ENCODE measurements around the gene TIMM50. TPM values are rescaled to one million over a fixed set of nuclear protein-coding genes. Genes with fewer than 3 reads are reported as not detected.
A peak's percentile ranks its signal among the peaks of the same experiment; 100 is the strongest.

The TIMM50 gene
- total RNA-seq, 1 donor from 2014 or later, result 65.3 TPM

DNA sequence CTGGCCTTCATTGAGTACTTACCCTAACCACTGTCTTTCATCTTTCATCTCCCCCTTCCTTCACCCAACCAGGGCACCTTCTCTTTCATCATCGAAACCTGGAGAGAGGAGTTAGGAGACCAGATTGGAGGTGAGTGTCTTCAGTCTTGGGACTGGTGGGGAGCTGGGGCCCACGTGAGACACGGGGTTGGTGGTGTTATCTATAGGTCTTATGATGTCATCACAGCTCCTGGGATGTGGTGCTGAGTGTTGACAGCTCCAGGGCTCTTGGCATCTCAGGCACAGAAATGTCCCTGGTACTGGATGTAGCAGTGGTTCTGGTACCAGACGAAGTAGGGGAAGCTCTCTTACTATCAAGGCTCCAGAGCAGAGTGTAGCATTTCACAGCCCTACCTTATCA lies 19.9 kb downstream of the TIMM50 start:
- Histone ChIP-seq H3K9me3 (no peaks in the 10 kb centered on the region), H3K4me1 (peaks cover 25% of the 10 kb centered on the region), H3K27ac (no peak overlapping the region), H3K27me3 (peaks cover 4% of the 10 kb centered on the region), H3K4me3 (no peak overlapping the region), H3K36me3 (no peaks in the 10 kb centered on the region)
- DNase-seq (ENCODE audit: extremely low spot score in 2 of 2), result no peak
- TF ChIP-seq POLR2A (IDR thresholded peaks at IDR 0.05) (no peak), POLR2AphosphoS5 (IDR thresholded peaks at IDR 0.05; ENCODE audit: insufficient read depth in 1 of 2, low read depth in 1 of 2) (no peak)
- TF ChIP-seq, protein P1, sequence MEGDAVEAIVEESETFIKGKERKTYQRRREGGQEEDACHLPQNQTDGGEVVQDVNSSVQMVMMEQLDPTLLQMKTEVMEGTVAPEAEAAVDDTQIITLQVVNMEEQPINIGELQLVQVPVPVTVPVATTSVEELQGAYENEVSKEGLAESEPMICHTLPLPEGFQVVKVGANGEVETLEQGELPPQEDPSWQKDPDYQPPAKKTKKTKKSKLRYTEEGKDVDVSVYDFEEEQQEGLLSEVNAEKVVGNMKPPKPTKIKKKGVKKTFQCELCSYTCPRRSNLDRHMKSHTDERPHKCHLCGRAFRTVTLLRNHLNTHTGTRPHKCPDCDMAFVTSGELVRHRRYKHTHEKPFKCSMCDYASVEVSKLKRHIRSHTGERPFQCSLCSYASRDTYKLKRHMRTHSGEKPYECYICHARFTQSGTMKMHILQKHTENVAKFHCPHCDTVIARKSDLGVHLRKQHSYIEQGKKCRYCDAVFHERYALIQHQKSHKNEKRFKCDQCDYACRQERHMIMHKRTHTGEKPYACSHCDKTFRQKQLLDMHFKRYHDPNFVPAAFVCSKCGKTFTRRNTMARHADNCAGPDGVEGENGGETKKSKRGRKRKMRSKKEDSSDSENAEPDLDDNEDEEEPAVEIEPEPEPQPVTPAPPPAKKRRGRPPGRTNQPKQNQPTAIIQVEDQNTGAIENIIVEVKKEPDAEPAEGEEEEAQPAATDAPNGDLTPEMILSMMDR (IDR thresholded peaks at IDR 0.05), result no peak
- intact Hi-C loops (cut with DNase I), result no loop called here

DNA sequence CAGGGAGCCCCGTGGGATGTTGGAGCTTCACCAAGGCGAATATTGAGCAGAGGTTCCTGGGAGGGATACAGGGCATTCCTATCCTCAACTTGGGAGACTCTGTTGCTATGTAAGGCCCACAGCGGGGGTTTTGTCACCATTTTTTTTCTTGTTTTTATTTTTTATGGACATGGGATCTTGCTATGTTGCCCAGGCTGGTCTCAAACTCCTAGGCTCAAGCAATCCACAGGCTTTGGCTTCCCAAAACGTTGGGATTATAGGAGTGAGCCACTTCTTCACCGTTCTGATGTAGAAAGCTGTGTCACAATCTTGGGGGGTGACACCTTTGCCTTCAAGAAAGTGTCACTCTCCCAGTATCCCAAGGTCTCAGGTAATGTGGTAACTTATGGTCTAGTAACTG lies 20.7 kb downstream of the TIMM50 start:
- intact Hi-C loops (cut with DNase I), result no loop called here
- Histone ChIP-seq H3K4me1 (peaks cover 25% of the 10 kb centered on the region), H3K27ac (no peak overlapping the region), H3K4me3 (no peak overlapping the region), H3K9me3 (no peaks in the 10 kb centered on the region), H3K36me3 (no peaks in the 10 kb centered on the region), H3K27me3 (peaks cover 4% of the 10 kb centered on the region)
- no peak for DNase-seq (ENCODE audit: extremely low spot score in 2 of 2)
- TF ChIP-seq POLR2AphosphoS5 (IDR thresholded peaks at IDR 0.05; ENCODE audit: insufficient read depth in 1 of 2, low read depth in 1 of 2), result no peak
- TF ChIP-seq POLR2A (IDR thresholded peaks at IDR 0.05), result no peak
- TF ChIP-seq, protein P1 (IDR thresholded peaks at IDR 0.05), result no peak

DNA sequence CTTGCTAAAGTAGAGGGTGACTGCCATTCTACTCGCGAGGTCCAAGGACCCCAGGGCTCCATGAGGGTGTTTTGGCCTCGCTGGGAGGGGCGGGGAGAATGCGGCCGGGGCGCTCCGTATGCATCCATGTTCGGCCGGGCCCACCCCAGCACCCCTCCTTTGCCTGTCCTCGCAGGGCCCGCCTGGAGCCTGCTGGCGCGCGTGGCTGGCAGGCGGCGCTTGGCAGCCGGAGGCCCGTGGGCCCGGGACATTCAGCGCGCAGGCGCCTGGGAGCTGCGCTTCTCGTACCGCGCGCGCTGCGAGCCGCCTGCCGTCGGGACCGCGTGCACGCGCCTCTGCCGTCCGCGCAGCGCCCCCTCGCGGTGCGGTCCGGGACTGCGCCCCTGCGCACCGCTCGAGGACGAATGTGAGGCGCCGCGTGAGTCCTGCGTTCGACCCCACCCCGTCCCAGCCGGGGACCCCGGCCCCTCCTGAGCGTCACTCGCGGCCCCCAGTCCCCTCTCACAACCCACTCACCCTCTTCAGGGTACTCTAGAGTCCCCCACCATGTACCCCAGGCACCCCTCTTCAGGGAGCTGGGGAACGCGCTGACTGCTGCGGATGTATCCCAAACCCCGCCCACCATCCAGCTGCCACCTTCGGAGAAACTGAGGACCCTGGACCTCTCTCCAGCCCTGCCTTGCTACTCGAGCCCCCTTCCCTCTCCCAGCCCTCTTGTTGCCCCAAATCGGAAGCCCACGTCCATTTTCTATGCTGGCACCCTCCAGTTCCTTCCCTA lies 22.2 kb downstream of the TIMM50 start:
- Histone ChIP-seq H3K4me3 (peak overlapping the region in 1 of 2 donors; percentile 13), H3K4me1 (peaks cover 30% of the 10 kb centered on the region), H3K9me3 (no peaks in the 10 kb centered on the region), H3K36me3 (no peaks in the 10 kb centered on the region), H3K27ac (no peak overlapping the region), H3K27me3 (peaks cover 8% of the 10 kb centered on the region)
- intact Hi-C loops (cut with DNase I), result no loop called here
- DNase-seq (ENCODE audit: extremely low spot score in 2 of 2), result no peak
- TF ChIP-seq POLR2AphosphoS5 (IDR thresholded peaks at IDR 0.05; ENCODE audit: insufficient read depth in 1 of 2, low read depth in 1 of 2), result no peak
- TF ChIP-seq, protein P1 (IDR thresholded peaks at IDR 0.05), result peak; percentile 7 to 69 (median 36)

DNA sequence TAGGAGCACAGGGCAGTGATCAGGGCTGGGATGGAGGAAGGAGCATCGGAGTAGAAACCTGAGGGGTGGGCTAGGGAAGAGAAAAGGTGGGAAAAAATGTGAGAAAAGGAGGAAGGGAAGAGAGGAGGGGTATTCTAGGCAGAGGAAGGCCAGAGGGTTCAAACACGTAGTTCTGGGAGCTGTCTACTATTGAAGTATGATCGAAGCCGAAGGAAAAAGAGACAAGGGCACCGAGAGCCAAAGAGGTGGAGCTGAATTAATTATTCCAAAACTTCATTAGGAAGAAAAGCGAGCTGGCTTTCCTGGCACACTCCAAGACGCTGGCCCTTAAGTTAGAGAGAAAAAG lies 25.9 kb downstream of the TIMM50 start:
- TF ChIP-seq POLR2A (IDR thresholded peaks at IDR 0.05) (no peak), POLR2AphosphoS5 (IDR thresholded peaks at IDR 0.05; ENCODE audit: insufficient read depth in 1 of 2, low read depth in 1 of 2) (no peak)
- TF ChIP-seq, protein P1 (IDR thresholded peaks at IDR 0.05), result no peak
- Histone ChIP-seq H3K4me1 (peaks cover 14% of the 10 kb centered on the region), H3K9me3 (no peaks in the 10 kb centered on the region), H3K27me3 (peaks cover 8% of the 10 kb centered on the region), H3K36me3 (no peaks in the 10 kb centered on the region), H3K27ac (no peak overlapping the region), H3K4me3 (peak overlapping the region in 1 of 2 donors; percentile 40)
- DNase-seq (ENCODE audit: extremely low spot score in 2 of 2), result no peak
- intact Hi-C loops (cut with DNase I), result no loop called here

DNA sequence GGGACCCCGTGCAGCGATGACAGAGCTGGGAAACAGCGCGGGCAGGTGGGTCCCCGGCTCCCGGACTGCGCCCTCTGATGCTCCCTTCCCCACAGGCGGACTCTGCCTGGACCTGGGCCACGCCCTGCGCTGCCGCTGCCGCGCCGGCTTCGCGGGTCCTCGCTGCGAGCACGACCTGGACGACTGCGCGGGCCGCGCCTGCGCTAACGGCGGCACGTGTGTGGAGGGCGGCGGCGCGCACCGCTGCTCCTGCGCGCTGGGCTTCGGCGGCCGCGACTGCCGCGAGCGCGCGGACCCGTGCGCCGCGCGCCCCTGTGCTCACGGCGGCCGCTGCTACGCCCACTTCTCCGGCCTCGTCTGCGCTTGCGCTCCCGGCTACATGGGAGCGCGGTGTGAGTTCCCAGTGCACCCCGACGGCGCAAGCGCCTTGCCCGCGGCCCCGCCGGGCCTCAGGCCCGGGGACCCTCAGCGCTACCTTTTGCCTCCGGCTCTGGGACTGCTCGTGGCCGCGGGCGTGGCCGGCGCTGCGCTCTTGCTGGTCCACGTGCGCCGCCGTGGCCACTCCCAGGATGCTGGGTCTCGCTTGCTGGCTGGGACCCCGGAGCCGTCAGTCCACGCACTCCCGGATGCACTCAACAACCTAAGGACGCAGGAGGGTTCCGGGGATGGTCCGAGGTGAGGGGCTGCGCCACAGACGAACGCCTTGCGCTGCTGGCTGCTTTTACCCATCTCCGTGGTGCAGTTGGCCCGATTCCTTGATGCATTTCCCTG lies 26.5 kb downstream of the TIMM50 start:
- no peak for DNase-seq (ENCODE audit: extremely low spot score in 2 of 2)
- H3K27me3 ChIP-seq, result peaks cover 8% of the 10 kb centered on the region
- H3K4me3 ChIP-seq, result peak overlapping the region; percentile 35 to 40
- no peak overlapping the region for H3K27ac ChIP-seq
- H3K4me1 ChIP-seq, result peaks cover 14% of the 10 kb centered on the region
- H3K9me3 ChIP-seq, result no peaks in the 10 kb centered on the region
- no peaks in the 10 kb centered on the region for H3K36me3 ChIP-seq
- intact Hi-C loops (cut with DNase I), result no loop called here
- TF ChIP-seq POLR2AphosphoS5 (IDR thresholded peaks at IDR 0.05; ENCODE audit: insufficient read depth in 1 of 2, low read depth in 1 of 2) (no peak), POLR2A (IDR thresholded peaks at IDR 0.05) (no peak)
- TF ChIP-seq, protein P1 (IDR thresholded peaks at IDR 0.05), result no peak

Data from vagina (tissue), 2 donors.